Body of pancreas (tissue), 4 donors: ENCODE measurements around the gene CSMD2. TPM values are rescaled to one million over a fixed set of nuclear protein-coding genes. Genes with fewer than 3 reads are reported as not detected.

Source experiments
- ATAC-seq: fragments of 150-250 bp; one replicate; pipeline ENCODE4 v1.9.1; 2016
- DNase-seq, 4 donors: peaks; one replicate each; pipeline ENCODE4 v3.0.0-alpha.2; 2019
- H3K27ac ChIP-seq, 4 donors: fragments of 200-600 bp; sonication (generic); 1 replicate in 3 of 4; 2 replicates in 1 of 4; pipeline versions ENCODE4 v1.5.1 to v1.6.1; 2016 to 2019; ENCODE audit warnings: mild to moderate bottlenecking in 1 of 4, mixed read lengths in 1 of 4, moderate library complexity in 1 of 4
- H3K27me3 ChIP-seq, 2 donors: fragments of 200-600 bp; sonication (generic); one replicate each; pipeline ENCODE4 v1.6.0; 2016; ENCODE audit warnings: mild to moderate bottlenecking in 1 of 2
- H3K36me3 ChIP-seq, 2 donors: fragments of 200-600 bp; sonication (generic); replicated peaks in 1 of 2; 2 replicates each; pipeline ENCODE4 v1.5.1; 2016; ENCODE audit warnings: low read depth in 2 of 2; ENCODE audit not compliant: insufficient read depth in 1 of 2
- H3K4me1 ChIP-seq: fragments of 200-600 bp; sonication (generic); one replicate; pipeline ENCODE4 v1.6.0; 2016
- H3K4me3 ChIP-seq, 2 donors: fragments of 200-600 bp; sonication (generic); 1 replicate in 1 of 2; 2 replicates in 1 of 2; pipeline ENCODE4 v1.5.1; 2016 to 2019
- H3K9me3 ChIP-seq, 3 donors: fragments of 200-600 bp; sonication (generic); 1 replicate in 2 of 3; 2 replicates in 1 of 3; pipeline ENCODE4 v1.5.1; 2016
- POLR2A ChIP-seq, 3 donors: fragments of 450-650 bp; IDR thresholded peaks; one replicate each; pipeline ENCODE4 v1.6.1; 2016; ENCODE audit warnings: antibody characterized with exemption in 3 of 3, mild to moderate bottlenecking in 2 of 3
- WGBS, 2 donors: methylation state at CpG; one replicate each; pipeline ENCODE4 v1.1.5; 2017; 5-methylcytosine and 5-hydroxymethylcytosine counted together
- intact Hi-C: fragments of 100-400 bp; cut with DNase I; formaldehyde crosslinking; loops from one replicate; pipeline ENCODE4 v1.15.1; 2023
- total RNA-seq, 2 donors: library from RNA; depleted of rRNA; stranded (reverse); fragments of >200 nt; gene quantifications; one replicate each; pipeline ENCODE4 v1.1.0, GENCODE V29; 2016
- TF ChIP-seq, protein P1 (sequence below), 7 experiments: fragments of 450-650 bp in 4 of 7; fragments of 200-600 bp in 3 of 7; sonication (generic) in 3 of 7; IDR thresholded peaks; one replicate each; pipeline ENCODE4 v1.5.1; 2016 to 2019; ENCODE audit warnings: antibody characterized with exemption in 7 of 7

CSMD2 gene
- total RNA-seq, 2 donors from 2014 or later, result 0.26 to 0.33 TPM

DNA sequence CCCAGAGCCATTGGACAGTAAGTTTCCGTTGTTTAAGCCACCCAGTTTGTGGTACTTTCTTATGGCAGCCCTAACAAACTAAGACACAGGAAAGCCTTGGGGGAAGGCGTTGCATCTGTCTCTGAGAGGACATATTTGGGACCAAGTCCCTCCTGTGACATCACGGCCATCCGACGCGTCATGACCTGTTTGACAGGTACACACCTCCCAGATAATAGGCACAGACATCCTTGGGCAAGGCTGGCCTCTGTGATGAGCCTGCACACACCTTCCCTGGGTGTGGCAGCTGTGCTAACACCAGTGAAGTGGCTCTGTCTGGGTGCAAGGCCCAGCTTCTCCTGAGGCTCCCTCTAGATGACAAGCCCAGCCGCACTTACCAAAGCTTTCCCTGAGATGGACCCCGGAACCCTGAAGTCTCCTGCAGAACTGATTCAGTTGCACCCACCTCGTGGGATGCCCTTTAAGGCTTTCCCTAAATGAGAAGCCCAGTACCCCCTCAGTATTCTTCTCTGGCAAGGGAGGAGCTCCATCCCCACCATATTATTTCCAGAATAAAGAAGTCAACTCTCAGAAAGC lies 556.1 kb downstream of the CSMD2 start:
- 91 to 92% methylated on average over 9 of the region's 9 CpGs for WGBS, 2 donors
- no peak overlapping the region for H3K4me3 ChIP-seq
- no peaks in the 10 kb centered on the region for H3K36me3 ChIP-seq

DNA sequence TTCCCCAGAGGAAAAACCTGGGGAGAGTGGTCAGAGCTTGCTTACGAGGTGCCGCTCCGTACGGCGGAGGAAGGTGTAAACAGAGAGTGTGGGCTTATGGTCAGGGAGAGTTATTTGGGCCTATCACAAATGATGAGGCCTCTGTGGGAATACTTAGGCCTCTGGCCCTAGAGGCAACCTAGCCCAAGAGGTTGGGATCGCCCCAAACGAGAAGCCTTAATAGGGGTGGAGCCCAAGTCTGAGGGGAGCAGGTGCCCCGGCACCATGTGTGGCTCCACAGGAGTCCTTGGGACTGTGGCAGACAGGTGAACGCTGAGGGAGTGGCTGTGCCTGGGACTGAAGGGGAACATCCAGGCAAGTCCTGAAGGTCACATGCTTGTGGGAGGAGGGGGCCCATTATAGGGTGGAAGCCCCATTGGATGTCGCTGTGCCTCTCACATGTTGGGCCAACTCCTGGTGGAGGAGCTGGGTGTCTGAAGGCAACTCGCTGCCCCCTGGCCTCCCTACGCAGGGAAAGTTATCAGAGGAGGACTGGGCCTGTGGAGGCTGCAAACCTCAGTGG lies 557.5 kb downstream of the CSMD2 start:
- H3K9me3 ChIP-seq, result no peaks in the 10 kb centered on the region
- H3K36me3 ChIP-seq, result no peaks in the 10 kb centered on the region
- H3K27ac ChIP-seq, result no peak overlapping the region
- 90% methylated on average over 12 of the region's 12 CpGs for WGBS, 2 donors
- H3K4me3 ChIP-seq, result no peak overlapping the region
- no peak for TF ChIP-seq POLR2A (IDR thresholded peaks at IDR 0.05)
- TF ChIP-seq, protein P1, sequence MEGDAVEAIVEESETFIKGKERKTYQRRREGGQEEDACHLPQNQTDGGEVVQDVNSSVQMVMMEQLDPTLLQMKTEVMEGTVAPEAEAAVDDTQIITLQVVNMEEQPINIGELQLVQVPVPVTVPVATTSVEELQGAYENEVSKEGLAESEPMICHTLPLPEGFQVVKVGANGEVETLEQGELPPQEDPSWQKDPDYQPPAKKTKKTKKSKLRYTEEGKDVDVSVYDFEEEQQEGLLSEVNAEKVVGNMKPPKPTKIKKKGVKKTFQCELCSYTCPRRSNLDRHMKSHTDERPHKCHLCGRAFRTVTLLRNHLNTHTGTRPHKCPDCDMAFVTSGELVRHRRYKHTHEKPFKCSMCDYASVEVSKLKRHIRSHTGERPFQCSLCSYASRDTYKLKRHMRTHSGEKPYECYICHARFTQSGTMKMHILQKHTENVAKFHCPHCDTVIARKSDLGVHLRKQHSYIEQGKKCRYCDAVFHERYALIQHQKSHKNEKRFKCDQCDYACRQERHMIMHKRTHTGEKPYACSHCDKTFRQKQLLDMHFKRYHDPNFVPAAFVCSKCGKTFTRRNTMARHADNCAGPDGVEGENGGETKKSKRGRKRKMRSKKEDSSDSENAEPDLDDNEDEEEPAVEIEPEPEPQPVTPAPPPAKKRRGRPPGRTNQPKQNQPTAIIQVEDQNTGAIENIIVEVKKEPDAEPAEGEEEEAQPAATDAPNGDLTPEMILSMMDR (IDR thresholded peaks at IDR 0.05), result no peak
- H3K4me1 ChIP-seq, result peaks cover 8% of the 10 kb centered on the region
- no peak for ATAC-seq
- H3K27me3 ChIP-seq, result no peaks in the 10 kb centered on the region
- intact Hi-C loops, result no loop called here
- DNase-seq, result no peak

More for the DNA sequence above, 556.1 kb downstream of the CSMD2 start:
- Histone ChIP-seq H3K27ac (no peak overlapping the region), H3K27me3 (no peaks in the 10 kb centered on the region), H3K4me1 (peaks cover 8% of the 10 kb centered on the region), H3K9me3 (no peaks in the 10 kb centered on the region)
- TF ChIP-seq POLR2A (IDR thresholded peaks at IDR 0.05), result no peak
- TF ChIP-seq, protein P1 (IDR thresholded peaks at IDR 0.05), result no peak
- DNase-seq, result no peak
- no peak for ATAC-seq
- intact Hi-C loops, result no loop called here

DNA sequence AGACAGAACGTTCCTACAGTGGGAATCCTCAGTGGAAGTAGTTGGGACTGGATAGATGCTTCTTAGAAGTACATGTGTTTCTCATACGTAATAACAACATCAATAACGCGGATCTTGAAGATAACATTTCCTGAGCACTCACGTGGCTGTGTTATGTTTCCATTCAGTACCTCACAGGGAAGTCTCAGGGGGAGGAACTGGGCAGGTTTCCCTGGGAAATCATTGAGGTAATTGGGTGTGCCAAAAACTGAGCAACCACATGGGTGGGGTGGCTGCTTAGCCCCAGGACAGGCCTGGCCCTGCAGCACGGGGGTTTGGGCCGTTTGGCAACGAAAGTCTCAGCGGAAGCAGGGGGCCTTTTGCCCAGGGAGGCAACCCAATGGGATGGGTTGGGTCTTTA lies 558.8 kb downstream of the CSMD2 start:
- 77 to 80% methylated on average over 9 of the region's 9 CpGs for WGBS, 2 donors
- no peak for TF ChIP-seq POLR2A (IDR thresholded peaks at IDR 0.05)
- TF ChIP-seq, protein P1 (IDR thresholded peaks at IDR 0.05), result no peak

DNA sequence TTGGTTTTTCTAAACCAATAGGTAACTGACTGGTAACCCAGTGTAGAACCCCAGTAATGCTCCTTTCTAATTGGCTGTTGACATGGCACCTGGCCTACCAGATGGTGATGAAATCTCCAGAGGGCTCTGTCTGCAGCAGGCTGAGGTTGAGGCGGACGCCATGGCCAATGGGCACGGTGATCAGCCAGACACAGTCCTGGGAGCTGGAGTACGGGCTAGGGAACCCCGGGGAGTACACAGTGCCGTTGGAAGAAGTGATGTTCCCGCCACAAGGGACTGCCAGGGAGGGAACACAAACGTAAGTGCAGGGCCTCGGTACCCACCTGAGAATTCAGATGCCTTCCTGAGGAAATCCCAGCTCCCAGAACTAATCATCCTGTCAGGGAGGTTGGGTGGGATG lies 562.8 kb downstream of the CSMD2 start:
- peaks cover 12% of the 10 kb centered on the region for H3K4me1 ChIP-seq
- H3K9me3 ChIP-seq, result no peaks in the 10 kb centered on the region
- TF ChIP-seq POLR2A (IDR thresholded peaks at IDR 0.05), result no peak
- TF ChIP-seq, protein P1 (IDR thresholded peaks at IDR 0.05), result no peak
- no peaks in the 10 kb centered on the region for H3K27me3 ChIP-seq
- no peaks in the 10 kb centered on the region for H3K36me3 ChIP-seq
- no peak for ATAC-seq
- intact Hi-C loops, result no loop called here
- no peak for DNase-seq
- H3K27ac ChIP-seq, result no peak overlapping the region
- H3K4me3 ChIP-seq, result no peak overlapping the region
- 85 to 93% methylated on average over 7 to 9 of the region's 9 CpGs for WGBS, 2 donors

More for the DNA sequence above, 558.8 kb downstream of the CSMD2 start:
- Histone ChIP-seq H3K27ac (no peak overlapping the region), H3K4me3 (no peak overlapping the region), H3K36me3 (no peaks in the 10 kb centered on the region), H3K4me1 (peaks cover 4% of the 10 kb centered on the region), H3K27me3 (no peaks in the 10 kb centered on the region), H3K9me3 (no peaks in the 10 kb centered on the region)
- ATAC-seq, result peak; percentile 27
- intact Hi-C loops, result no loop called here
- DNase-seq, result no peak

DNA sequence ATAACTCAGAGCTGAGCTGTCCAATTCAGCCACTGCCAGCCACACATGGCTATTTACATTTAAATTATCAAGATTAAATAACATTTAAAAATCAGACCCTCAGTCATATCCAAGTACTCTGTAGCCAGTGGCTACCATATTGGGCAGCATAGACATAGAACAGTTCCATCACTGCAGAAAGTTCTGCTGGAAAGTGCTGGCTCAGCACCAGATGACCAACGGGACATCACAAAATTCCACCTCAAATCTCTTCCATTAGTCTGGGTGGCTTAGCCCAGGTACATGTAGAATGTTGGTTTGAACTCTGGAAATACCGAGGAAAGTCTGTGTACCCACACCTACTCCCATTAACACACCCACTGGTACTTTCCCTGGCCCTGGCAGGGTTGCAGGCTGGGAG lies 563.3 kb downstream of the CSMD2 start:
- H3K9me3 ChIP-seq, result no peaks in the 10 kb centered on the region
- intact Hi-C loops, result no loop called here
- DNase-seq (no peak), ATAC-seq (no peak)
- TF ChIP-seq, protein P1 (IDR thresholded peaks at IDR 0.05), result no peak
- no peak for TF ChIP-seq POLR2A (IDR thresholded peaks at IDR 0.05)
- no peaks in the 10 kb centered on the region for H3K36me3 ChIP-seq
- H3K4me3 ChIP-seq, result no peak overlapping the region
- H3K27ac ChIP-seq, result no peak overlapping the region
- WGBS, 2 donors, result 87 to 94% methylated on average over 2 of the region's 2 CpGs
- no peaks in the 10 kb centered on the region for H3K27me3 ChIP-seq
- H3K4me1 ChIP-seq, result peaks cover 12% of the 10 kb centered on the region
